Urothelium cell line (cell line): ENCODE measurements around the gene TAF1L.
A peak's percentile ranks its signal among the peaks of the same experiment; 100 is the strongest.

Source experiments
- DNase-seq: peaks from one replicate; pipeline ENCODE4 v3.0.0; 2011; ENCODE audit warnings: low spot score, mixed read lengths
- FAIRE-seq: peaks from 2 replicates; lab custom pipeline; 2011; peaks lifted over from hg19 to GRCh38; lab: Jason Lieb, UNC

The TAF1L gene

GRCh38 chr9:32590476-32590875 is 45.0 kb downstream of the TAF1L start:
- DNase-seq: no peak
- no peak for FAIRE-seq

- DNase-seq (peak; percentile 57), FAIRE-seq (no peak)
Observed at GRCh38 chr9:32589083-32589723, 46.3 kb downstream of the TAF1L start.

GRCh38 chr9:32587901-32588300 is 47.6 kb downstream of the TAF1L start:
- no peak for FAIRE-seq

GRCh38 chr9:32584784-32585183 is 50.7 kb downstream of the TAF1L start:
- no peak for DNase-seq
- FAIRE-seq: peak; percentile 5

More at GRCh38 chr9:32587901-32588300, 47.6 kb downstream of the TAF1L start:
- DNase-seq: no peak

GRCh38 chr9:32581512-32582143 is 53.8 kb downstream of the TAF1L start:
- DNase-seq (peak; percentile 57), FAIRE-seq (no peak)

- DNase-seq (no peak), FAIRE-seq (no peak)
Observed at GRCh38 chr9:32580631-32581300, 54.7 kb downstream of the TAF1L start.

- FAIRE-seq (no peak), DNase-seq (peak; percentile 47)
Observed at GRCh38 chr9:32579706-32580331, 55.6 kb downstream of the TAF1L start.
